ENCODE measurements around the gene SLC22A23. TPM values are rescaled to one million over a fixed set of nuclear protein-coding genes. Genes with fewer than 3 reads are reported as not detected.
"Not testable (repeated sequence)": the region's sequence is repeated elsewhere in the genome, so short reads cannot be mapped to it uniquely, and the experiment has no call there.

Gene SLC22A23
- total RNA-seq, 2 donors from 2014 or later: 11.1 to 13.3 TPM

DNA sequence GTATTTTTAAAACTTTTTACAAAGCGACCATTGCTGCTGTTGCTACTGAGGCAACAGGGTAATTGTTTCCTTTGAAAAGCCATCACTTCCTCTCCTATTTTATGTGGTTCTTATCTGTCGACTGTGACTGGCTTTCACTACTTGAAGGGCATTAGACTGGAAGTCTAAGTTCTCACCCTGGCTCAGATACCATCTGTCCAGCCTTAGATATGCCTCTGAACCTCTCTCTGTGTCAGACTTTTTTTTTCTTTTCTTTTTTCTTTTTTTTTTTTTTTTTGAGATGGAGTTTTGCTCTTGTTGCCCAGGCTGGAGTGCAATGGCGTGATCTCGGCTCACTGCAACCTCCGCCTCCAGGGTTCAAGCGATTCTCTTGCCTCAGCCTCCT lies 78.5 kb downstream of the SLC22A23 start:
- not testable (repeated sequence) for H3K9ac ChIP-seq (ENCODE audit: extremely low read depth, low read length, poor library complexity, severe bottlenecking); H3K36me3 ChIP-seq (ENCODE audit: control insufficient read depth, insufficient read depth, low read length); DNase-seq; H3K4me3 ChIP-seq (ENCODE audit: low read length); H3K27me3 Mint-ChIP-seq (ENCODE audit: insufficient read depth); H3K9me3 ChIP-seq (ENCODE audit: control insufficient read depth, low read length); H3K27me3 ChIP-seq (ENCODE audit: control insufficient read depth, insufficient read depth, low read length, poor library complexity, severe bottlenecking); H3K9me3 Mint-ChIP-seq; H3K4me1 ChIP-seq (ENCODE audit: control insufficient read depth, insufficient read depth, low read length); H3K36me3 Mint-ChIP-seq (ENCODE audit: low read depth); H3K27ac Mint-ChIP-seq; H3K27ac ChIP-seq (ENCODE audit: low read depth, low read length); H3K4me3 Mint-ChIP-seq
- 91 to 97% methylated on average over 2 to 6 of the region's 6 CpGs for WGBS, 2 experiments (ENCODE audit: insufficient coverage in 1 of 2, insufficient read length in 1 of 2)
- H3K4me1 Mint-ChIP-seq: peaks cover 13% of the 10 kb centered on the region

- DNase-seq: no peak
- peaks cover 19% of the 10 kb centered on the region for H3K4me1 Mint-ChIP-seq
- no peaks in the 10 kb centered on the region for H3K9me3 ChIP-seq (ENCODE audit: control insufficient read depth, low read length)
- H3K4me1 ChIP-seq (ENCODE audit: control insufficient read depth, insufficient read depth, low read length): no peaks in the 10 kb centered on the region
- no peaks in the 10 kb centered on the region for H3K36me3 ChIP-seq (ENCODE audit: control insufficient read depth, insufficient read depth, low read length)
- H3K4me3 Mint-ChIP-seq: no peak overlapping the region
- H3K9ac ChIP-seq (ENCODE audit: extremely low read depth, low read length, poor library complexity, severe bottlenecking): no peak overlapping the region
- H3K27ac Mint-ChIP-seq: peak overlapping the region; percentile 19
- no peaks in the 10 kb centered on the region for H3K9me3 Mint-ChIP-seq
- H3K27me3 Mint-ChIP-seq (ENCODE audit: insufficient read depth): no peaks in the 10 kb centered on the region
- H3K27ac ChIP-seq (ENCODE audit: low read depth, low read length): no peak overlapping the region
- 92 to 95% methylated on average over 14 to 17 of the region's 17 CpGs for WGBS, 2 experiments (ENCODE audit: insufficient coverage in 1 of 2, insufficient read length in 1 of 2)
- no peak overlapping the region for H3K4me3 ChIP-seq (ENCODE audit: low read length)
- TF ChIP-seq, protein P1, sequence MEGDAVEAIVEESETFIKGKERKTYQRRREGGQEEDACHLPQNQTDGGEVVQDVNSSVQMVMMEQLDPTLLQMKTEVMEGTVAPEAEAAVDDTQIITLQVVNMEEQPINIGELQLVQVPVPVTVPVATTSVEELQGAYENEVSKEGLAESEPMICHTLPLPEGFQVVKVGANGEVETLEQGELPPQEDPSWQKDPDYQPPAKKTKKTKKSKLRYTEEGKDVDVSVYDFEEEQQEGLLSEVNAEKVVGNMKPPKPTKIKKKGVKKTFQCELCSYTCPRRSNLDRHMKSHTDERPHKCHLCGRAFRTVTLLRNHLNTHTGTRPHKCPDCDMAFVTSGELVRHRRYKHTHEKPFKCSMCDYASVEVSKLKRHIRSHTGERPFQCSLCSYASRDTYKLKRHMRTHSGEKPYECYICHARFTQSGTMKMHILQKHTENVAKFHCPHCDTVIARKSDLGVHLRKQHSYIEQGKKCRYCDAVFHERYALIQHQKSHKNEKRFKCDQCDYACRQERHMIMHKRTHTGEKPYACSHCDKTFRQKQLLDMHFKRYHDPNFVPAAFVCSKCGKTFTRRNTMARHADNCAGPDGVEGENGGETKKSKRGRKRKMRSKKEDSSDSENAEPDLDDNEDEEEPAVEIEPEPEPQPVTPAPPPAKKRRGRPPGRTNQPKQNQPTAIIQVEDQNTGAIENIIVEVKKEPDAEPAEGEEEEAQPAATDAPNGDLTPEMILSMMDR (conservative IDR thresholded peaks at IDR 0.05): no peak
- no peaks in the 10 kb centered on the region for H3K36me3 Mint-ChIP-seq (ENCODE audit: low read depth)
- H3K27me3 ChIP-seq (ENCODE audit: control insufficient read depth, insufficient read depth, low read length, poor library complexity, severe bottlenecking): no peaks in the 10 kb centered on the region
These were observed 79.1 kb downstream of the SLC22A23 start for GRCh38 chr6:3377536-3378397.

GRCh38 chr6:3376893-3377535 lies 79.8 kb downstream of the SLC22A23 start:
- Mint-ChIP-seq H3K36me3 (ENCODE audit: low read depth) (no peaks in the 10 kb centered on the region), H3K4me1 (peaks cover 20% of the 10 kb centered on the region), H3K27ac (no peak overlapping the region), H3K4me3 (no peak overlapping the region), H3K27me3 (ENCODE audit: insufficient read depth) (no peaks in the 10 kb centered on the region), H3K9me3 (no peaks in the 10 kb centered on the region)
- Histone ChIP-seq H3K4me1 (ENCODE audit: control insufficient read depth, insufficient read depth, low read length) (no peaks in the 10 kb centered on the region), H3K9ac (ENCODE audit: extremely low read depth, low read length, poor library complexity, severe bottlenecking) (no peak overlapping the region), H3K27ac (ENCODE audit: low read depth, low read length) (no peak overlapping the region), H3K27me3 (ENCODE audit: control insufficient read depth, insufficient read depth, low read length, poor library complexity, severe bottlenecking) (no peaks in the 10 kb centered on the region), H3K4me3 (ENCODE audit: low read length) (no peak overlapping the region), H3K9me3 (ENCODE audit: control insufficient read depth, low read length) (no peaks in the 10 kb centered on the region), H3K36me3 (ENCODE audit: control insufficient read depth, insufficient read depth, low read length) (no peaks in the 10 kb centered on the region)
- 96 to 100% methylated on average over 2 to 3 of the region's 3 CpGs for WGBS, 2 experiments (ENCODE audit: insufficient coverage in 1 of 2, insufficient read length in 1 of 2)
- TF ChIP-seq, protein P1 (conservative IDR thresholded peaks at IDR 0.05): no peak
- DNase-seq: no peak
